ENCODE results near the gene INVS.

- TF ChIP-seq CTCF (conservative IDR thresholded peaks at IDR 0.05; ENCODE audit: low read depth in 2 of 2) (no peak), EZH2phosphoT487 (IDR thresholded peaks at IDR 0.05; ENCODE audit: unreplicated experiment) (no peak)
- TF ChIP-seq, protein P1, sequence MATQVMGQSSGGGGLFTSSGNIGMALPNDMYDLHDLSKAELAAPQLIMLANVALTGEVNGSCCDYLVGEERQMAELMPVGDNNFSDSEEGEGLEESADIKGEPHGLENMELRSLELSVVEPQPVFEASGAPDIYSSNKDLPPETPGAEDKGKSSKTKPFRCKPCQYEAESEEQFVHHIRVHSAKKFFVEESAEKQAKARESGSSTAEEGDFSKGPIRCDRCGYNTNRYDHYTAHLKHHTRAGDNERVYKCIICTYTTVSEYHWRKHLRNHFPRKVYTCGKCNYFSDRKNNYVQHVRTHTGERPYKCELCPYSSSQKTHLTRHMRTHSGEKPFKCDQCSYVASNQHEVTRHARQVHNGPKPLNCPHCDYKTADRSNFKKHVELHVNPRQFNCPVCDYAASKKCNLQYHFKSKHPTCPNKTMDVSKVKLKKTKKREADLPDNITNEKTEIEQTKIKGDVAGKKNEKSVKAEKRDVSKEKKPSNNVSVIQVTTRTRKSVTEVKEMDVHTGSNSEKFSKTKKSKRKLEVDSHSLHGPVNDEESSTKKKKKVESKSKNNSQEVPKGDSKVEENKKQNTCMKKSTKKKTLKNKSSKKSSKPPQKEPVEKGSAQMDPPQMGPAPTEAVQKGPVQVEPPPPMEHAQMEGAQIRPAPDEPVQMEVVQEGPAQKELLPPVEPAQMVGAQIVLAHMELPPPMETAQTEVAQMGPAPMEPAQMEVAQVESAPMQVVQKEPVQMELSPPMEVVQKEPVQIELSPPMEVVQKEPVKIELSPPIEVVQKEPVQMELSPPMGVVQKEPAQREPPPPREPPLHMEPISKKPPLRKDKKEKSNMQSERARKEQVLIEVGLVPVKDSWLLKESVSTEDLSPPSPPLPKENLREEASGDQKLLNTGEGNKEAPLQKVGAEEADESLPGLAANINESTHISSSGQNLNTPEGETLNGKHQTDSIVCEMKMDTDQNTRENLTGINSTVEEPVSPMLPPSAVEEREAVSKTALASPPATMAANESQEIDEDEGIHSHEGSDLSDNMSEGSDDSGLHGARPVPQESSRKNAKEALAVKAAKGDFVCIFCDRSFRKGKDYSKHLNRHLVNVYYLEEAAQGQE (IDR thresholded peaks at IDR 0.05; ENCODE audit: unreplicated experiment), result no peak
These were observed 87.3 kb downstream of the INVS start for GRCh38 chr9:100186356-100186755.

Data from GM23338 (cell line).